H9 (cell line): ENCODE measurements around the gene DLG2. TPM values are rescaled to one million over a fixed set of nuclear protein-coding genes. Genes with fewer than 3 reads are reported as not detected.
A peak's percentile ranks its signal among the peaks of the same experiment; 100 is the strongest.

Experiments used
- DNase-seq: peaks from one replicate; pipeline ENCODE4 v3.0.0-alpha.2; 2017
- H2AFZ ChIP-seq: one replicate; pipeline ENCODE4 v1.6.1; 2013; ENCODE audit warnings: mild to moderate bottlenecking, low read length, control low read depth, moderate library complexity
- H2AK5ac ChIP-seq: 2 replicates; pipeline ENCODE4 v1.6.1; 2013; ENCODE audit warnings: low read length, control low read depth, mixed read lengths; ENCODE audit not compliant: insufficient read length
- H2BK120ac ChIP-seq: one replicate; pipeline ENCODE4 v1.6.1; 2013; ENCODE audit warnings: low read depth, mild to moderate bottlenecking, low read length, control low read depth, inconsistent platforms; ENCODE audit not compliant: poor library complexity, severe bottlenecking
- H2BK12ac ChIP-seq: 2 replicates; pipeline ENCODE4 v1.6.1; 2013; ENCODE audit warnings: low read length, control low read depth, mixed read lengths, low read depth; ENCODE audit not compliant: insufficient read length
- H2BK15ac ChIP-seq: 2 replicates; pipeline ENCODE4 v1.6.1; 2013; ENCODE audit warnings: low read depth, low read length, control low read depth
- H2BK20ac ChIP-seq: one replicate; pipeline ENCODE4 v1.6.1; 2013; ENCODE audit warnings: low read depth, mild to moderate bottlenecking, low read length, control low read depth, inconsistent platforms; ENCODE audit not compliant: poor library complexity, severe bottlenecking
- H2BK5ac ChIP-seq: 2 replicates; pipeline ENCODE4 v1.6.1; 2013; ENCODE audit warnings: low read length, control low read depth, mixed read lengths; ENCODE audit not compliant: insufficient read length
- H3K14ac ChIP-seq: 2 replicates; pipeline ENCODE4 v1.6.1; 2013; ENCODE audit warnings: low read length, control low read depth; ENCODE audit not compliant: insufficient read depth
- H3K18ac ChIP-seq: 2 replicates; pipeline ENCODE4 v1.6.1; 2013; ENCODE audit warnings: low read depth, mild to moderate bottlenecking, mixed read lengths, low read length, control low read depth; ENCODE audit not compliant: insufficient read length
- H3K23ac ChIP-seq: 2 replicates; pipeline ENCODE4 v1.6.1; 2013; ENCODE audit warnings: low read length, control low read depth, mixed read lengths, low read depth; ENCODE audit not compliant: insufficient read length
- H3K23me2 ChIP-seq: 2 replicates; pipeline ENCODE4 v1.6.1; 2013; ENCODE audit warnings: low read depth, mild to moderate bottlenecking, mixed read lengths, low read length, control low read depth; ENCODE audit not compliant: insufficient read length, poor library complexity, severe bottlenecking
- H3K27ac ChIP-seq: 2 replicates; pipeline ENCODE4 v1.5.1; 2013; ENCODE audit warnings: low read length, control low read depth, mixed read lengths, low read depth; ENCODE audit not compliant: insufficient read length
- H3K27me3 ChIP-seq: 2 replicates; pipeline ENCODE4 v1.6.1; 2013; ENCODE audit warnings: low read length, control low read depth, inconsistent platforms; ENCODE audit not compliant: insufficient read depth
- H3K4ac ChIP-seq: 2 replicates; pipeline ENCODE4 v1.6.1; 2013; ENCODE audit warnings: low read depth, mild to moderate bottlenecking, control low read depth, inconsistent platforms, low read length, moderate library complexity
- H3K4me1 ChIP-seq: 2 replicates; pipeline ENCODE4 v1.6.1; 2013; ENCODE audit warnings: low read length, control low read depth, inconsistent platforms; ENCODE audit not compliant: insufficient read depth
- H3K4me2 ChIP-seq: 2 replicates; pipeline ENCODE4 v1.6.1; 2013; ENCODE audit warnings: low read length, control low read depth, mixed read lengths; ENCODE audit not compliant: insufficient read length, insufficient read depth
- H3K56ac ChIP-seq: 2 replicates; pipeline ENCODE4 v1.6.1; 2013; ENCODE audit warnings: low read depth, mild to moderate bottlenecking, mixed read lengths, low read length, control low read depth; ENCODE audit not compliant: insufficient read length
- H3K79me1 ChIP-seq: 2 replicates; pipeline ENCODE4 v1.6.1; 2013; ENCODE audit warnings: low read depth, mild to moderate bottlenecking, moderate library complexity, low read length, control low read depth, inconsistent platforms; ENCODE audit not compliant: insufficient read depth, poor library complexity, severe bottlenecking
- H3K79me2 ChIP-seq: 2 replicates; pipeline ENCODE4 v1.6.1; 2013; ENCODE audit warnings: low read length, control low read depth, inconsistent platforms; ENCODE audit not compliant: insufficient read depth
- H3K9ac ChIP-seq: 2 replicates; pipeline ENCODE4 v1.6.1; 2013; ENCODE audit warnings: low read length, control low read depth, mixed read lengths; ENCODE audit not compliant: insufficient read length; ENCODE audit errors: extremely low read depth
- H3K9me3 ChIP-seq: one replicate; pipeline ENCODE4 v1.6.1; 2013; ENCODE audit warnings: low read depth, low read length, inconsistent platforms; ENCODE audit not compliant: control insufficient read depth
- H3T11ph ChIP-seq: one replicate; pipeline ENCODE4 v1.6.1; 2013; ENCODE audit warnings: mild to moderate bottlenecking, low read length, control low read depth, inconsistent platforms
- H4K20me1 ChIP-seq: one replicate; pipeline ENCODE4 v1.6.1; 2013; ENCODE audit not compliant: control insufficient read depth, insufficient read length, insufficient read depth
- H4K5ac ChIP-seq: 2 replicates; pipeline ENCODE4 v1.6.1; 2013; ENCODE audit warnings: low read depth, mild to moderate bottlenecking, mixed read lengths, low read length, control low read depth; ENCODE audit not compliant: insufficient read length
- H4K8ac ChIP-seq: replicated peaks from 2 replicates; pipeline ENCODE4 v1.6.1; 2013; ENCODE audit warnings: low read length, control low read depth, mixed read lengths, low read depth; ENCODE audit not compliant: insufficient read length
- H4K91ac ChIP-seq: 2 replicates; pipeline ENCODE4 v1.6.1; 2013; ENCODE audit warnings: low read depth, mild to moderate bottlenecking, moderate library complexity, mixed read lengths, low read length, control low read depth; ENCODE audit not compliant: insufficient read length
- H3K27ac Mint-ChIP-seq, 3 experiments: 2 replicates in 2 of 3; 3 replicates in 1 of 3; pipeline ENCODE4 v1.8.0; 2020 to 2021; ENCODE audit warnings: mixed read lengths in 3 of 3, mild to moderate bottlenecking in 1 of 3, moderate library complexity in 1 of 3
- H3K27me3 Mint-ChIP-seq: 2 replicates; pipeline ENCODE4 v1.8.0; 2021; ENCODE audit warnings: low read depth, mild to moderate bottlenecking, moderate library complexity, mixed read lengths
- H3K36me3 Mint-ChIP-seq, 3 experiments: 2 replicates in 2 of 3; 3 replicates in 1 of 3; pipeline ENCODE4 v1.8.0; 2020 to 2021; ENCODE audit warnings: low read depth in 3 of 3, mixed read lengths in 3 of 3; ENCODE audit not compliant: insufficient read depth in 1 of 3
- H3K4me1 Mint-ChIP-seq, 2 experiments: 2 replicates each; pipeline ENCODE4 v1.8.0; 2020; ENCODE audit warnings: mixed read lengths in 2 of 2
- H3K4me3 Mint-ChIP-seq, 2 experiments: 2 replicates in 1 of 2; 3 replicates in 1 of 2; pipeline ENCODE4 v1.8.0; 2020 to 2021; ENCODE audit warnings: mild to moderate bottlenecking in 2 of 2, mixed read lengths in 2 of 2, moderate library complexity in 1 of 2
- H3K9me3 Mint-ChIP-seq, 2 experiments: 2 replicates in 1 of 2; 3 replicates in 1 of 2; pipeline ENCODE4 v1.8.0; 2020; ENCODE audit warnings: mild to moderate bottlenecking in 2 of 2, mixed read lengths in 2 of 2, moderate library complexity in 1 of 2
- WGBS: extraction: QIAGEN DNeasy Blood & Tissue Kit; methylation state at CpG from one replicate; pipeline ENCODE4 v1.1.7; 2013; ENCODE audit warnings: missing lambda C conversion rate, low lambda C conversion rate, mixed read lengths; ENCODE audit not compliant: insufficient read length; ENCODE audit errors: extremely low coverage; 5-methylcytosine and 5-hydroxymethylcytosine counted together
- total RNA-seq: library from RNA; stranded (reverse); gene quantifications from 2 replicates; pipeline ENCODE4 v1.2.1, GENCODE V29; 2021
- TF ChIP-seq, protein P1 (sequence below): fragments of 200-600 bp; sonication (generic); conservative IDR thresholded peaks from 3 replicates; pipeline ENCODE4 v1.8.0; 2021; ENCODE audit warnings: antibody characterized with exemption, mild to moderate bottlenecking

Gene DLG2
- total RNA-seq, 1 experiment from 2014 or later: 8.0 TPM

- H3K4me1 Mint-ChIP-seq: peaks cover 18 to 35% of the 10 kb centered on the region in 2 experiments
- H3K14ac ChIP-seq: no peak overlapping the region
- H3K56ac ChIP-seq: no peak overlapping the region
- no peak overlapping the region for H3K4ac ChIP-seq
- peak overlapping the region in 1 of 3 experiments; percentile 84; a peak in 1 of 7 replicates for H3K27ac Mint-ChIP-seq
- no peaks in the 10 kb centered on the region for H3K9me3 ChIP-seq
- peaks cover 0 to 3% of the 10 kb centered on the region in 2 experiments; a peak in 3 of 5 replicates for H3K9me3 Mint-ChIP-seq
- no peaks in the 10 kb centered on the region for H3K23me2 ChIP-seq
- H3T11ph ChIP-seq: no peak overlapping the region
- H2BK20ac ChIP-seq: no peak overlapping the region
- H3K4me1 ChIP-seq: peaks cover 5% of the 10 kb centered on the region
- peak overlapping the region; percentile 46 for H3K27ac ChIP-seq
- H3K4me3 Mint-ChIP-seq: no peak overlapping the region
- TF ChIP-seq, protein P1, sequence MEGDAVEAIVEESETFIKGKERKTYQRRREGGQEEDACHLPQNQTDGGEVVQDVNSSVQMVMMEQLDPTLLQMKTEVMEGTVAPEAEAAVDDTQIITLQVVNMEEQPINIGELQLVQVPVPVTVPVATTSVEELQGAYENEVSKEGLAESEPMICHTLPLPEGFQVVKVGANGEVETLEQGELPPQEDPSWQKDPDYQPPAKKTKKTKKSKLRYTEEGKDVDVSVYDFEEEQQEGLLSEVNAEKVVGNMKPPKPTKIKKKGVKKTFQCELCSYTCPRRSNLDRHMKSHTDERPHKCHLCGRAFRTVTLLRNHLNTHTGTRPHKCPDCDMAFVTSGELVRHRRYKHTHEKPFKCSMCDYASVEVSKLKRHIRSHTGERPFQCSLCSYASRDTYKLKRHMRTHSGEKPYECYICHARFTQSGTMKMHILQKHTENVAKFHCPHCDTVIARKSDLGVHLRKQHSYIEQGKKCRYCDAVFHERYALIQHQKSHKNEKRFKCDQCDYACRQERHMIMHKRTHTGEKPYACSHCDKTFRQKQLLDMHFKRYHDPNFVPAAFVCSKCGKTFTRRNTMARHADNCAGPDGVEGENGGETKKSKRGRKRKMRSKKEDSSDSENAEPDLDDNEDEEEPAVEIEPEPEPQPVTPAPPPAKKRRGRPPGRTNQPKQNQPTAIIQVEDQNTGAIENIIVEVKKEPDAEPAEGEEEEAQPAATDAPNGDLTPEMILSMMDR: no peak
- no peak overlapping the region for H4K8ac ChIP-seq
- no peaks in the 10 kb centered on the region for H3K27me3 Mint-ChIP-seq
- no peaks in the 10 kb centered on the region for H3K27me3 ChIP-seq
- no peak overlapping the region for H2AK5ac ChIP-seq
- H3K18ac ChIP-seq: no peak overlapping the region
- DNase-seq: no peak
- no peak overlapping the region for H2BK5ac ChIP-seq
- H2AFZ ChIP-seq: no peak overlapping the region
- H3K9ac ChIP-seq: no peak overlapping the region
- H4K91ac ChIP-seq: no peak overlapping the region
- no peak overlapping the region for H4K5ac ChIP-seq
- no CpG with 5 or more reads among the region's 2 CpGs for WGBS
- H2BK120ac ChIP-seq: no peak overlapping the region
- no peaks in the 10 kb centered on the region for H3K79me2 ChIP-seq
- no peak overlapping the region for H2BK12ac ChIP-seq
- no peak overlapping the region for H3K23ac ChIP-seq
- peaks cover 0 to 5% (median 2%) of the 10 kb centered on the region in 3 experiments; a peak in 2 of 7 replicates for H3K36me3 Mint-ChIP-seq
- H3K79me1 ChIP-seq: no peaks in the 10 kb centered on the region
- H3K4me2 ChIP-seq: no peak overlapping the region
- H4K20me1 ChIP-seq: no peaks in the 10 kb centered on the region
- H2BK15ac ChIP-seq: no peak overlapping the region
Measured at GRCh38 chr11:84914511-84914910, 712.6 kb downstream of the DLG2 start.
